Type B pancreatic cell (in vitro differentiated cells): ENCODE measurements around the gene MAGEB6. TPM values are rescaled to one million over a fixed set of nuclear protein-coding genes. Genes with fewer than 3 reads are reported as not detected.
"Not testable (repeated sequence)": the region's sequence is repeated elsewhere in the genome, so short reads cannot be mapped to it uniquely, and the experiment has no call there.

Source experiments
- DNase-seq: peaks from one replicate; pipeline ENCODE4 v3.0.0; 2021; ENCODE audit warnings: mixed read lengths; ENCODE audit not compliant: unreplicated experiment; ENCODE audit errors: extremely low spot score
- H3K27ac Mint-ChIP-seq: 2 replicates; pipeline ENCODE4 v1.8.0; 2021; ENCODE audit warnings: mild to moderate bottlenecking, mixed read lengths
- H3K27me3 Mint-ChIP-seq: 2 replicates; pipeline ENCODE4 v1.8.0; 2021; ENCODE audit warnings: mixed read lengths
- H3K36me3 Mint-ChIP-seq: 2 replicates; pipeline ENCODE4 v1.8.0; 2021; ENCODE audit warnings: mixed read lengths
- H3K4me1 Mint-ChIP-seq: one replicate; pipeline ENCODE4 v1.8.0; 2021; ENCODE audit warnings: mixed read lengths; ENCODE audit not compliant: unreplicated experiment
- H3K4me3 Mint-ChIP-seq: 2 replicates; pipeline ENCODE4 v1.8.0; 2021; ENCODE audit warnings: mild to moderate bottlenecking, mixed read lengths
- H3K9me3 Mint-ChIP-seq: 2 replicates; pipeline ENCODE4 v1.8.0; 2021; ENCODE audit warnings: mixed read lengths
- long read RNA-seq: library from polyadenylated mRNA; unstranded; transcript quantifications from one replicate; pipeline ENCODE4 v2.0.0, GENCODE V29; 2020
- total RNA-seq: library from RNA; stranded (reverse); gene quantifications from 2 replicates; pipeline ENCODE4 v1.2.1, GENCODE V29; 2021; ENCODE audit warnings: low replicate concordance
- TF ChIP-seq, protein P1 (sequence below): fragments of 200-600 bp; sonication (generic); conservative IDR thresholded peaks from 2 replicates; pipeline ENCODE4 v1.5.0; 2021; ENCODE audit warnings: antibody characterized with exemption, mild to moderate bottlenecking

Gene MAGEB6, protein sequence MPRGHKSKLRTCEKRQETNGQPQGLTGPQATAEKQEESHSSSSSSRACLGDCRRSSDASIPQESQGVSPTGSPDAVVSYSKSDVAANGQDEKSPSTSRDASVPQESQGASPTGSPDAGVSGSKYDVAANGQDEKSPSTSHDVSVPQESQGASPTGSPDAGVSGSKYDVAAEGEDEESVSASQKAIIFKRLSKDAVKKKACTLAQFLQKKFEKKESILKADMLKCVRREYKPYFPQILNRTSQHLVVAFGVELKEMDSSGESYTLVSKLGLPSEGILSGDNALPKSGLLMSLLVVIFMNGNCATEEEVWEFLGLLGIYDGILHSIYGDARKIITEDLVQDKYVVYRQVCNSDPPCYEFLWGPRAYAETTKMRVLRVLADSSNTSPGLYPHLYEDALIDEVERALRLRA
- total RNA-seq, result not detected in 2 replicates
- long read RNA-seq, result 0 reads

GRCh38 chrX:26192204-26192603 is at the start of gene MAGEB6:
Gene MAGEB6, plus strand, starts transcription at chrX:26192440. Its CDS starts 1,407 bp downstream, at chrX:26193847.
- Mint-ChIP-seq H3K9me3 (no peaks in the 10 kb centered on the region), H3K36me3 (no peaks in the 10 kb centered on the region), H3K4me1 (no peaks in the 10 kb centered on the region), H3K27me3 (no peaks in the 10 kb centered on the region), H3K4me3 (no peak within 1 kb of the TSS), H3K27ac (no peak within 1 kb of the TSS)
- DNase-seq, result no peak
- TF ChIP-seq, protein P1, sequence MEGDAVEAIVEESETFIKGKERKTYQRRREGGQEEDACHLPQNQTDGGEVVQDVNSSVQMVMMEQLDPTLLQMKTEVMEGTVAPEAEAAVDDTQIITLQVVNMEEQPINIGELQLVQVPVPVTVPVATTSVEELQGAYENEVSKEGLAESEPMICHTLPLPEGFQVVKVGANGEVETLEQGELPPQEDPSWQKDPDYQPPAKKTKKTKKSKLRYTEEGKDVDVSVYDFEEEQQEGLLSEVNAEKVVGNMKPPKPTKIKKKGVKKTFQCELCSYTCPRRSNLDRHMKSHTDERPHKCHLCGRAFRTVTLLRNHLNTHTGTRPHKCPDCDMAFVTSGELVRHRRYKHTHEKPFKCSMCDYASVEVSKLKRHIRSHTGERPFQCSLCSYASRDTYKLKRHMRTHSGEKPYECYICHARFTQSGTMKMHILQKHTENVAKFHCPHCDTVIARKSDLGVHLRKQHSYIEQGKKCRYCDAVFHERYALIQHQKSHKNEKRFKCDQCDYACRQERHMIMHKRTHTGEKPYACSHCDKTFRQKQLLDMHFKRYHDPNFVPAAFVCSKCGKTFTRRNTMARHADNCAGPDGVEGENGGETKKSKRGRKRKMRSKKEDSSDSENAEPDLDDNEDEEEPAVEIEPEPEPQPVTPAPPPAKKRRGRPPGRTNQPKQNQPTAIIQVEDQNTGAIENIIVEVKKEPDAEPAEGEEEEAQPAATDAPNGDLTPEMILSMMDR, result no peak

- TF ChIP-seq, protein P1, result no peak
Observed at GRCh38 chrX:26146024-26146423, 46.2 kb upstream of the MAGEB6 start.

GRCh38 chrX:26160301-26160700 is 31.9 kb upstream of the MAGEB6 start, which contains the start of gene MAGEB6B:
Gene MAGEB6B, plus strand, starts transcription at chrX:26160601. Its CDS starts 0 bp downstream, at chrX:26160601.
- Mint-ChIP-seq H3K36me3 (no peaks in the 10 kb centered on the region), H3K4me1 (no peaks in the 10 kb centered on the region), H3K4me3 (no peak within 1 kb of the TSS), H3K27me3 (no peaks in the 10 kb centered on the region), H3K27ac (no peak within 1 kb of the TSS), H3K9me3 (no peaks in the 10 kb centered on the region)
- DNase-seq, result no peak
- TF ChIP-seq, protein P1, result no peak

More at GRCh38 chrX:26146024-26146423, 46.2 kb upstream of the MAGEB6 start:
- H3K27ac Mint-ChIP-seq, result no peak overlapping the region
- H3K36me3 Mint-ChIP-seq, result no peaks in the 10 kb centered on the region
- H3K9me3 Mint-ChIP-seq, result no peaks in the 10 kb centered on the region
- no peak for DNase-seq
- H3K27me3 Mint-ChIP-seq, result no peaks in the 10 kb centered on the region
- no peak overlapping the region for H3K4me3 Mint-ChIP-seq
- H3K4me1 Mint-ChIP-seq, result no peaks in the 10 kb centered on the region

DNA sequence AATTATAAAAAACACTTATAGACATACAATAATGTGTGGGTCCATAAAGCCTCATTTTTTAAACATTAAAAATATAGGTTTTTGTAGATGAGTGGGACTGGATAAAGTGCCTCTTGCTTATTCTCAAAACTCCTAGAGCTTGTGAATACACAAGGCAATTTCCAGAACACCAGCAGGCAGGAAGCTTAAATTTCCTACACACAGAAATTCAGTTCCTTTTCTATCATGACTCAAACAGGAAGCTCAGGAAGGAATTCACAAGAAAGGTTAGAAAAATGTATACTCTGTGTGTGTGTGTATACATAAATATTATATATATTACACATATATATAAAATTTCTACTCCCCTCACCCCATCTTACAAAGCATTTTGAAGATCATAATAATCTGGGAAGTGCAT is 11.3 kb downstream of the MAGEB6 start:
- H3K4me3 Mint-ChIP-seq, result no peak overlapping the region
- H3K27me3 Mint-ChIP-seq, result no peaks in the 10 kb centered on the region
- H3K9me3 Mint-ChIP-seq, result no peaks in the 10 kb centered on the region
- no peak overlapping the region for H3K27ac Mint-ChIP-seq
- no peaks in the 10 kb centered on the region for H3K4me1 Mint-ChIP-seq
- TF ChIP-seq, protein P1, result no peak
- H3K36me3 Mint-ChIP-seq, result no peaks in the 10 kb centered on the region
- no peak for DNase-seq

- not testable (repeated sequence) for H3K27me3 Mint-ChIP-seq, H3K9me3 Mint-ChIP-seq, H3K4me1 Mint-ChIP-seq, DNase-seq, H3K36me3 Mint-ChIP-seq, H3K27ac Mint-ChIP-seq, H3K4me3 Mint-ChIP-seq
Observed at GRCh38 chrX:26204717-26205116, 12.5 kb downstream of the MAGEB6 start.

- TF ChIP-seq, protein P1, result no peak
- Mint-ChIP-seq H3K27ac (no peak overlapping the region), H3K4me3 (no peak overlapping the region), H3K36me3 (no peaks in the 10 kb centered on the region), H3K9me3 (no peaks in the 10 kb centered on the region), H3K27me3 (no peaks in the 10 kb centered on the region), H3K4me1 (no peaks in the 10 kb centered on the region)
- no peak for DNase-seq
Observed at GRCh38 chrX:26208012-26208411, 15.8 kb downstream of the MAGEB6 start.
